Transverse colon (tissue), 4 donors: ENCODE data around the gene NHLRC1. TPM values are rescaled to one million over a fixed set of nuclear protein-coding genes. Genes with fewer than 3 reads are reported as not detected.

Source experiments
- DNase-seq: peaks from one replicate; pipeline ENCODE4 v3.0.0-alpha.2; 2019
- H3K27ac ChIP-seq, 4 donors: fragments of 200-600 bp; sonication (generic); 2 replicates each; pipeline ENCODE4 v1.5.1; 2016 to 2018; ENCODE audit warnings: inconsistent platforms in 4 of 4
- H3K27me3 ChIP-seq: fragments of 200-600 bp; sonication (generic); 2 replicates; pipeline ENCODE4 v1.5.1; 2017; ENCODE audit warnings: inconsistent platforms
- H3K36me3 ChIP-seq, 4 donors: fragments of 200-600 bp; sonication (generic); 2 replicates each; pipeline ENCODE4 v1.5.1; 2017 to 2019; ENCODE audit warnings: inconsistent platforms in 4 of 4
- H3K4me1 ChIP-seq, 4 donors: fragments of 200-600 bp; sonication (generic); 2 replicates each; pipeline ENCODE4 v1.5.1; 2017 to 2020; ENCODE audit warnings: inconsistent platforms in 4 of 4
- H3K4me3 ChIP-seq, 4 donors: fragments of 200-600 bp; sonication (generic); 1 replicate in 1 of 4; 2 replicates in 3 of 4; pipeline versions ENCODE4 v1.5.1 to v1.6.1; 2017 to 2019; ENCODE audit warnings: inconsistent platforms in 4 of 4
- H3K9me3 ChIP-seq, 2 donors: fragments of 200-600 bp; sonication (generic); 2 replicates each; pipeline ENCODE4 v1.5.1; 2017 to 2019; ENCODE audit warnings: inconsistent platforms in 2 of 2
- EP300 ChIP-seq: sonication (generic); formaldehyde crosslinking; IDR thresholded peaks from one replicate; pipeline ENCODE4 v1.6.1; 2017; ENCODE audit warnings: antibody characterized with exemption, low read depth
- POLR2A ChIP-seq: fragments of 450-650 bp; IDR thresholded peaks from one replicate; pipeline ENCODE4 v1.6.1; 2016; ENCODE audit warnings: antibody characterized with exemption, mild to moderate bottlenecking, moderate library complexity
- POLR2AphosphoS5 ChIP-seq, 3 donors: sonication (generic); formaldehyde crosslinking; IDR thresholded peaks; one replicate each; pipeline ENCODE4 v1.6.1; 2016; ENCODE audit warnings: antibody characterized with exemption in 3 of 3
- WGBS, 2 donors: methylation state at CpG; one replicate each; pipeline ENCODE4 v1.1.5; 2018; ENCODE audit warnings: low coverage in 1 of 2; 5-methylcytosine and 5-hydroxymethylcytosine counted together
- in situ Hi-C, 4 donors: fragments of 200-750 bp; cut with MboI; loops; one replicate each; pipeline versions ENCODE4 v1.15.0 to v1.15.1; 2017; ENCODE audit warnings: low sequenced_read_pairs in 3 of 4, low pct_ligation_motif_present in 1 of 4, low pct_unique_long_range_greater_than_20kb in 1 of 4
- intact Hi-C: fragments of 100-400 bp; cut with DNase I; formaldehyde crosslinking; loops from one replicate; pipeline ENCODE4 v1.15.1; 2023; ENCODE audit warnings: low total_unique reads
- total RNA-seq, 4 donors: library from RNA; depleted of rRNA; stranded (reverse); fragments of >200 nt; gene quantifications; one replicate each; pipeline ENCODE4 v1.1.0, GENCODE V29; 2016
- TF ChIP-seq, protein P1 (sequence below), 5 experiments: fragments of 200-600 bp in 3 of 5; fragments of 450-650 bp in 2 of 5; sonication (generic) in 3 of 5; IDR thresholded peaks; 1 replicate in 2 of 5; 2 replicates in 3 of 5; pipeline ENCODE4 v1.5.1; 2016 to 2017; ENCODE audit warnings: antibody characterized with exemption in 5 of 5, inconsistent platforms in 3 of 5, mild to moderate bottlenecking in 2 of 5, moderate library complexity in 1 of 5

Gene NHLRC1
- total RNA-seq, 4 donors from 2014 or later, result 1.1 to 2.1 TPM; not detected in 2

GRCh38 chr6:18139935-18140621 lies 17.6 kb upstream of the NHLRC1 start:
- WGBS, 2 donors, result 0 to 70% methylated on average over 1 to 6 of the region's 6 CpGs
- Histone ChIP-seq H3K4me3 (no peak overlapping the region), H3K4me1 (peaks cover 0 to 20% (median 2%) of the 10 kb centered on the region in 4 donors), H3K27ac (peak overlapping the region; percentile 35 to 62 (median 60)), H3K9me3 (no peaks in the 10 kb centered on the region), H3K27me3 (no peaks in the 10 kb centered on the region), H3K36me3 (peaks cover 0 to 42% (median 4%) of the 10 kb centered on the region in 4 donors)
- TF ChIP-seq, protein P1, sequence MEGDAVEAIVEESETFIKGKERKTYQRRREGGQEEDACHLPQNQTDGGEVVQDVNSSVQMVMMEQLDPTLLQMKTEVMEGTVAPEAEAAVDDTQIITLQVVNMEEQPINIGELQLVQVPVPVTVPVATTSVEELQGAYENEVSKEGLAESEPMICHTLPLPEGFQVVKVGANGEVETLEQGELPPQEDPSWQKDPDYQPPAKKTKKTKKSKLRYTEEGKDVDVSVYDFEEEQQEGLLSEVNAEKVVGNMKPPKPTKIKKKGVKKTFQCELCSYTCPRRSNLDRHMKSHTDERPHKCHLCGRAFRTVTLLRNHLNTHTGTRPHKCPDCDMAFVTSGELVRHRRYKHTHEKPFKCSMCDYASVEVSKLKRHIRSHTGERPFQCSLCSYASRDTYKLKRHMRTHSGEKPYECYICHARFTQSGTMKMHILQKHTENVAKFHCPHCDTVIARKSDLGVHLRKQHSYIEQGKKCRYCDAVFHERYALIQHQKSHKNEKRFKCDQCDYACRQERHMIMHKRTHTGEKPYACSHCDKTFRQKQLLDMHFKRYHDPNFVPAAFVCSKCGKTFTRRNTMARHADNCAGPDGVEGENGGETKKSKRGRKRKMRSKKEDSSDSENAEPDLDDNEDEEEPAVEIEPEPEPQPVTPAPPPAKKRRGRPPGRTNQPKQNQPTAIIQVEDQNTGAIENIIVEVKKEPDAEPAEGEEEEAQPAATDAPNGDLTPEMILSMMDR (IDR thresholded peaks at IDR 0.05), result no peak
- no peak for TF ChIP-seq POLR2A
- no peak for TF ChIP-seq EP300
- TF ChIP-seq POLR2AphosphoS5 (IDR thresholded peaks at IDR 0.05), result no peak
- in situ Hi-C loops, result loop anchor here in 2 of 4 donors (25.0 kb wide), 2 partner anchors 553 to 978 kb away; no protein-coding TSS in a partner anchor
- intact Hi-C loops, result loop anchor here (5.0 kb wide), 1 partner anchor 1798 kb away; no protein-coding TSS in a partner anchor
- DNase-seq, result peak; percentile 55

DNA sequence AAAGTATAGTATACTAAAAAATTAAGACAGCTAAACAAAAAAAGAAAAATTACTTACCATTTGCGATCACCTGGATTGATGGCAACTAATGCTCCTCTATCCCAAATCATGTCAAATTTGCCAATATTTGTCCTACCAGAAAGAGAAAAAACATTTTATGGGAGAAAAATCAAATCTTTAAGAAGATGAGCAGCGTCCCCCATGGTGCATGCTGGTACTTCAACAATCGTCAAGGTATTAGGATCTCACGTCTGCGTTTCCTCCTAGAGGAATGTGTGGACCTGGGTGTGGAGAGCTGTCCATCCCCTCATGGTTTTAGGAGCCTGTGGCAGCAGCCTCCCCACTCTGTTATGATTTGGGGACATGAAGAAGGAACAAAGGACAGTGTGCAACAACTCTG lies 16.4 kb upstream of the NHLRC1 start:
- in situ Hi-C loops, result loop anchor here in 2 of 4 donors (25.0 kb wide), 2 partner anchors 552 to 977 kb away; no protein-coding TSS in a partner anchor
- no peak overlapping the region for H3K27ac ChIP-seq

DNA sequence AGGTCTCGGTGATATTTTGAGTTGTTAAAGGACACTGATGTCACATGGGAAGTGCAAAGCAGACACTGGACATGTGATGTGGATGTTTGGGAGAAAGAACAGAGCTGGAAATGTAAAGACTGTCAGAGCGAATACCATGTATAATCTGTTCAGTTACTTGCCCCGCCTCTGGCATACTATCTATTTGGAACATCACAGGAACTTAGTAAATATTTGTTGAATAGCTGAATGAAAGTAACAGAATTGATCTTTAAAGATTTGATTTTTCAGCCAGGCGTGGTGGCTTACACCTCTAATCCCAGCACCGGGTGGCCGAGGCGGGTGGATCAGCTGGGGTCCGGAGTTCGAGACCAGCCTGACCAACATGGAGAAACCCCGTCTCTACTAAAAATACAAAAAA lies 13.8 kb upstream of the NHLRC1 start:
- H3K27me3 ChIP-seq, result no peaks in the 10 kb centered on the region
- peaks cover 0 to 15% (median 2%) of the 10 kb centered on the region in 4 donors for H3K4me1 ChIP-seq
- in situ Hi-C loops (loop anchor here in 2 of 4 donors (25.0 kb wide), 2 partner anchors 549 to 974 kb away; no protein-coding TSS in a partner anchor), intact Hi-C loops (no loop called here)
- H3K27ac ChIP-seq, result no peak overlapping the region
- WGBS, 2 donors, result 93 to 97% methylated on average over 10 of the region's 10 CpGs
- no peak overlapping the region for H3K4me3 ChIP-seq
- TF ChIP-seq, protein P1 (IDR thresholded peaks at IDR 0.05), result no peak
- TF ChIP-seq POLR2A (no peak), POLR2AphosphoS5 (IDR thresholded peaks at IDR 0.05) (no peak), EP300 (no peak)
- no peak for DNase-seq
- H3K9me3 ChIP-seq, result no peaks in the 10 kb centered on the region
- H3K36me3 ChIP-seq, result peaks cover 0 to 25% (median 4%) of the 10 kb centered on the region in 4 donors

More for the DNA sequence above, 16.4 kb upstream of the NHLRC1 start:
- WGBS, 2 donors, result 91 to 95% methylated on average over 5 of the region's 5 CpGs
- intact Hi-C loops, result no loop called here
- no peaks in the 10 kb centered on the region for H3K9me3 ChIP-seq
- peaks cover 0 to 20% (median 2%) of the 10 kb centered on the region in 4 donors for H3K4me1 ChIP-seq
- DNase-seq, result no peak
- peaks cover 0 to 36% (median 4%) of the 10 kb centered on the region in 4 donors for H3K36me3 ChIP-seq
- no peaks in the 10 kb centered on the region for H3K27me3 ChIP-seq
- no peak for TF ChIP-seq EP300
- no peak for TF ChIP-seq POLR2A
- TF ChIP-seq, protein P1 (IDR thresholded peaks at IDR 0.05), result no peak
- TF ChIP-seq POLR2AphosphoS5 (IDR thresholded peaks at IDR 0.05), result no peak
- no peak overlapping the region for H3K4me3 ChIP-seq

- in situ Hi-C loops (loop anchor here in 2 of 4 donors (25.0 kb wide), 2 partner anchors 548 to 973 kb away; no protein-coding TSS in a partner anchor), intact Hi-C loops (no loop called here)
- Histone ChIP-seq H3K27ac (no peak overlapping the region), H3K4me1 (peaks cover 0 to 5% (median 0%) of the 10 kb centered on the region in 4 donors), H3K4me3 (no peak overlapping the region), H3K27me3 (no peaks in the 10 kb centered on the region), H3K9me3 (no peaks in the 10 kb centered on the region), H3K36me3 (peaks cover 0 to 31% (median 7%) of the 10 kb centered on the region in 4 donors)
- TF ChIP-seq, protein P1 (IDR thresholded peaks at IDR 0.05), result no peak
- TF ChIP-seq EP300 (no peak), POLR2AphosphoS5 (IDR thresholded peaks at IDR 0.05) (no peak), POLR2A (no peak)
- 92 to 100% methylated on average over 2 of the region's 2 CpGs for WGBS, 2 donors
- DNase-seq, result no peak
Observed at GRCh38 chr6:18135171-18135570, 12.7 kb upstream of the NHLRC1 start.
